H9 (cell line): ENCODE measurements around the gene DCAF11. TPM values are rescaled to one million over a fixed set of nuclear protein-coding genes. Genes with fewer than 3 reads are reported as not detected.
A peak's percentile ranks its signal among the peaks of the same experiment; 100 is the strongest.

Experiments
- DNase-seq: peaks from one replicate; pipeline ENCODE4 v3.0.0-alpha.2; 2017
- H2AFZ ChIP-seq: one replicate; pipeline ENCODE4 v1.6.1; 2013; ENCODE audit warnings: mild to moderate bottlenecking, low read length, control low read depth, moderate library complexity
- H2AK5ac ChIP-seq: 2 replicates; pipeline ENCODE4 v1.6.1; 2013; ENCODE audit warnings: low read length, control low read depth, mixed read lengths; ENCODE audit not compliant: insufficient read length
- H2BK120ac ChIP-seq: one replicate; pipeline ENCODE4 v1.6.1; 2013; ENCODE audit warnings: low read depth, mild to moderate bottlenecking, low read length, control low read depth, inconsistent platforms; ENCODE audit not compliant: poor library complexity, severe bottlenecking
- H2BK12ac ChIP-seq: 2 replicates; pipeline ENCODE4 v1.6.1; 2013; ENCODE audit warnings: low read length, control low read depth, mixed read lengths, low read depth; ENCODE audit not compliant: insufficient read length
- H2BK15ac ChIP-seq: 2 replicates; pipeline ENCODE4 v1.6.1; 2013; ENCODE audit warnings: low read depth, low read length, control low read depth
- H2BK20ac ChIP-seq: one replicate; pipeline ENCODE4 v1.6.1; 2013; ENCODE audit warnings: low read depth, mild to moderate bottlenecking, low read length, control low read depth, inconsistent platforms; ENCODE audit not compliant: poor library complexity, severe bottlenecking
- H2BK5ac ChIP-seq: 2 replicates; pipeline ENCODE4 v1.6.1; 2013; ENCODE audit warnings: low read length, control low read depth, mixed read lengths; ENCODE audit not compliant: insufficient read length
- H3K14ac ChIP-seq: 2 replicates; pipeline ENCODE4 v1.6.1; 2013; ENCODE audit warnings: low read length, control low read depth; ENCODE audit not compliant: insufficient read depth
- H3K18ac ChIP-seq: 2 replicates; pipeline ENCODE4 v1.6.1; 2013; ENCODE audit warnings: low read depth, mild to moderate bottlenecking, mixed read lengths, low read length, control low read depth; ENCODE audit not compliant: insufficient read length
- H3K23ac ChIP-seq: 2 replicates; pipeline ENCODE4 v1.6.1; 2013; ENCODE audit warnings: low read length, control low read depth, mixed read lengths, low read depth; ENCODE audit not compliant: insufficient read length
- H3K23me2 ChIP-seq: 2 replicates; pipeline ENCODE4 v1.6.1; 2013; ENCODE audit warnings: low read depth, mild to moderate bottlenecking, mixed read lengths, low read length, control low read depth; ENCODE audit not compliant: insufficient read length, poor library complexity, severe bottlenecking
- H3K27ac ChIP-seq: 2 replicates; pipeline ENCODE4 v1.5.1; 2013; ENCODE audit warnings: low read length, control low read depth, mixed read lengths, low read depth; ENCODE audit not compliant: insufficient read length
- H3K27me3 ChIP-seq: 2 replicates; pipeline ENCODE4 v1.6.1; 2013; ENCODE audit warnings: low read length, control low read depth, inconsistent platforms; ENCODE audit not compliant: insufficient read depth
- H3K4ac ChIP-seq: 2 replicates; pipeline ENCODE4 v1.6.1; 2013; ENCODE audit warnings: low read depth, mild to moderate bottlenecking, control low read depth, inconsistent platforms, low read length, moderate library complexity
- H3K4me1 ChIP-seq: 2 replicates; pipeline ENCODE4 v1.6.1; 2013; ENCODE audit warnings: low read length, control low read depth, inconsistent platforms; ENCODE audit not compliant: insufficient read depth
- H3K4me2 ChIP-seq: 2 replicates; pipeline ENCODE4 v1.6.1; 2013; ENCODE audit warnings: low read length, control low read depth, mixed read lengths; ENCODE audit not compliant: insufficient read length, insufficient read depth
- H3K56ac ChIP-seq: 2 replicates; pipeline ENCODE4 v1.6.1; 2013; ENCODE audit warnings: low read depth, mild to moderate bottlenecking, mixed read lengths, low read length, control low read depth; ENCODE audit not compliant: insufficient read length
- H3K79me1 ChIP-seq: 2 replicates; pipeline ENCODE4 v1.6.1; 2013; ENCODE audit warnings: low read depth, mild to moderate bottlenecking, moderate library complexity, low read length, control low read depth, inconsistent platforms; ENCODE audit not compliant: insufficient read depth, poor library complexity, severe bottlenecking
- H3K79me2 ChIP-seq: 2 replicates; pipeline ENCODE4 v1.6.1; 2013; ENCODE audit warnings: low read length, control low read depth, inconsistent platforms; ENCODE audit not compliant: insufficient read depth
- H3K9ac ChIP-seq: 2 replicates; pipeline ENCODE4 v1.6.1; 2013; ENCODE audit warnings: low read length, control low read depth, mixed read lengths; ENCODE audit not compliant: insufficient read length; ENCODE audit errors: extremely low read depth
- H3K9me3 ChIP-seq: one replicate; pipeline ENCODE4 v1.6.1; 2013; ENCODE audit warnings: low read depth, low read length, inconsistent platforms; ENCODE audit not compliant: control insufficient read depth
- H3T11ph ChIP-seq: one replicate; pipeline ENCODE4 v1.6.1; 2013; ENCODE audit warnings: mild to moderate bottlenecking, low read length, control low read depth, inconsistent platforms
- H4K20me1 ChIP-seq: one replicate; pipeline ENCODE4 v1.6.1; 2013; ENCODE audit not compliant: control insufficient read depth, insufficient read length, insufficient read depth
- H4K5ac ChIP-seq: 2 replicates; pipeline ENCODE4 v1.6.1; 2013; ENCODE audit warnings: low read depth, mild to moderate bottlenecking, mixed read lengths, low read length, control low read depth; ENCODE audit not compliant: insufficient read length
- H4K8ac ChIP-seq: replicated peaks from 2 replicates; pipeline ENCODE4 v1.6.1; 2013; ENCODE audit warnings: low read length, control low read depth, mixed read lengths, low read depth; ENCODE audit not compliant: insufficient read length
- H4K91ac ChIP-seq: 2 replicates; pipeline ENCODE4 v1.6.1; 2013; ENCODE audit warnings: low read depth, mild to moderate bottlenecking, moderate library complexity, mixed read lengths, low read length, control low read depth; ENCODE audit not compliant: insufficient read length
- H3K27ac Mint-ChIP-seq, 3 experiments: 2 replicates in 2 of 3; 3 replicates in 1 of 3; pipeline ENCODE4 v1.8.0; 2020 to 2021; ENCODE audit warnings: mixed read lengths in 3 of 3, mild to moderate bottlenecking in 1 of 3, moderate library complexity in 1 of 3
- H3K27me3 Mint-ChIP-seq: 2 replicates; pipeline ENCODE4 v1.8.0; 2021; ENCODE audit warnings: low read depth, mild to moderate bottlenecking, moderate library complexity, mixed read lengths
- H3K36me3 Mint-ChIP-seq, 3 experiments: 2 replicates in 2 of 3; 3 replicates in 1 of 3; pipeline ENCODE4 v1.8.0; 2020 to 2021; ENCODE audit warnings: low read depth in 3 of 3, mixed read lengths in 3 of 3; ENCODE audit not compliant: insufficient read depth in 1 of 3
- H3K4me1 Mint-ChIP-seq, 2 experiments: 2 replicates each; pipeline ENCODE4 v1.8.0; 2020; ENCODE audit warnings: mixed read lengths in 2 of 2
- H3K4me3 Mint-ChIP-seq, 2 experiments: 2 replicates in 1 of 2; 3 replicates in 1 of 2; pipeline ENCODE4 v1.8.0; 2020 to 2021; ENCODE audit warnings: mild to moderate bottlenecking in 2 of 2, mixed read lengths in 2 of 2, moderate library complexity in 1 of 2
- H3K9me3 Mint-ChIP-seq, 2 experiments: 2 replicates in 1 of 2; 3 replicates in 1 of 2; pipeline ENCODE4 v1.8.0; 2020; ENCODE audit warnings: mild to moderate bottlenecking in 2 of 2, mixed read lengths in 2 of 2, moderate library complexity in 1 of 2
- CTCF ChIP-seq: fragments of 200-600 bp; sonication (generic); conservative IDR thresholded peaks from 3 replicates; pipeline ENCODE4 v1.8.0; 2021; ENCODE audit warnings: antibody characterized with exemption, mild to moderate bottlenecking
- WGBS: extraction: QIAGEN DNeasy Blood & Tissue Kit; methylation state at CpG from one replicate; pipeline ENCODE4 v1.1.7; 2013; ENCODE audit warnings: missing lambda C conversion rate, low lambda C conversion rate, mixed read lengths; ENCODE audit not compliant: insufficient read length; ENCODE audit errors: extremely low coverage; 5-methylcytosine and 5-hydroxymethylcytosine counted together
- total RNA-seq: library from RNA; stranded (reverse); gene quantifications from 2 replicates; pipeline ENCODE4 v1.2.1, GENCODE V29; 2021

Gene DCAF11
- total RNA-seq, 1 experiment from 2014 or later, result 73.4 TPM

GRCh38 chr14:24079491-24080141, 35.0 kb upstream of the DCAF11 start:
- H3K4ac ChIP-seq, result no peak overlapping the region
- no peak overlapping the region for H4K8ac ChIP-seq
- no peaks in the 10 kb centered on the region; the same call in 1 of the 2 replicates for H3K27me3 ChIP-seq
- H3K79me2 ChIP-seq, result no peaks in the 10 kb centered on the region
- H3K9me3 ChIP-seq, result no peaks in the 10 kb centered on the region
- no peak overlapping the region for H3K18ac ChIP-seq
- H3K27ac ChIP-seq, result no peak overlapping the region
- H3K4me1 ChIP-seq, result peaks cover 5% of the 10 kb centered on the region; the same call in 1 of the 2 replicates
- peak overlapping the region in 1 of 2 experiments; percentile 81; a peak in 3 of 5 replicates for H3K4me3 Mint-ChIP-seq
- H3K9ac ChIP-seq, result no peak overlapping the region
- H4K5ac ChIP-seq, result no peak overlapping the region
- H3K79me1 ChIP-seq, result no peaks in the 10 kb centered on the region
- no peak overlapping the region for H2AK5ac ChIP-seq
- H3K56ac ChIP-seq, result no peak overlapping the region
- H2BK5ac ChIP-seq, result no peak overlapping the region
- TF ChIP-seq CTCF, result no peak
- no peaks in the 10 kb centered on the region for H3K9me3 Mint-ChIP-seq
- no CpG with 5 or more reads among the region's 9 CpGs for WGBS
- H4K20me1 ChIP-seq, result no peaks in the 10 kb centered on the region
- peaks cover 37 to 47% of the 10 kb centered on the region in 2 experiments for H3K4me1 Mint-ChIP-seq
- no peak overlapping the region for H4K91ac ChIP-seq
- DNase-seq, result peak; percentile 95
- no peak overlapping the region for H3K4me2 ChIP-seq
- no peaks in the 10 kb centered on the region; a peak in 1 of 7 replicates for H3K36me3 Mint-ChIP-seq
- H2BK15ac ChIP-seq, result no peak overlapping the region
- peaks cover 4% of the 10 kb centered on the region for H3K23me2 ChIP-seq
- H3K27ac Mint-ChIP-seq, result no peak overlapping the region
- H3K23ac ChIP-seq, result no peak overlapping the region
- no peak overlapping the region; the same call in 1 of the 2 replicates for H3K14ac ChIP-seq
- H2BK12ac ChIP-seq, result no peak overlapping the region
- peaks cover 32% of the 10 kb centered on the region for H3K27me3 Mint-ChIP-seq
- no peak overlapping the region for H2BK120ac ChIP-seq
- no peak overlapping the region for H2BK20ac ChIP-seq
- H2AFZ ChIP-seq, result no peak overlapping the region
- no peak overlapping the region for H3T11ph ChIP-seq
